MM.1S (cell line): Measurements from ENCODE around the gene OR13J1.
"Not testable (repeated sequence)": the region's sequence is repeated elsewhere in the genome, so short reads cannot be mapped to it uniquely, and the experiment has no call there.

Source experiments
- DNase-seq: peaks from one replicate; pipeline ENCODE4 v3.0.0-alpha.2; 2015
- H2AFZ ChIP-seq: fragments of 300-600 bp; sonication (generic); 2 replicates; pipeline ENCODE4 v1.6.0; 2016; ENCODE audit warnings: antibody characterized with exemption, low read length
- H3F3A ChIP-seq: fragments of 300-600 bp; sonication (generic); 2 replicates; pipeline ENCODE4 v1.6.1; 2016; ENCODE audit warnings: mild to moderate bottlenecking, antibody characterized with exemption, low read length, moderate library complexity, mixed read lengths; ENCODE audit not compliant: insufficient read depth
- H3K27ac ChIP-seq: fragments of 300-600 bp; sonication (generic); 2 replicates; pipeline ENCODE4 v1.5.1; 2016; ENCODE audit warnings: mild to moderate bottlenecking, low read length
- H3K27me3 ChIP-seq: fragments of 300-600 bp; sonication (generic); replicated peaks from 2 replicates; pipeline ENCODE4 v1.6.0; 2016; ENCODE audit warnings: low read length; ENCODE audit not compliant: insufficient read depth
- H3K36me3 ChIP-seq: fragments of 300-600 bp; sonication (generic); replicated peaks from 2 replicates; pipeline ENCODE4 v1.6.1; 2016; ENCODE audit warnings: mild to moderate bottlenecking, low read length, mixed read lengths; ENCODE audit not compliant: insufficient read depth
- H3K4me1 ChIP-seq: fragments of 300-600 bp; sonication (generic); 2 replicates; pipeline ENCODE4 v1.6.1; 2016; ENCODE audit warnings: low read length, mixed read lengths
- H3K4me2 ChIP-seq: fragments of 300-600 bp; sonication (generic); 2 replicates; pipeline ENCODE4 v1.6.0; 2016; ENCODE audit warnings: low read depth, low read length
- H3K4me3 ChIP-seq: fragments of 300-600 bp; sonication (generic); 2 replicates; pipeline ENCODE4 v1.5.1; 2016; ENCODE audit warnings: low read length, mixed read lengths
- H3K79me2 ChIP-seq: fragments of 300-600 bp; sonication (generic); 2 replicates; pipeline ENCODE4 v1.6.1; 2016; ENCODE audit warnings: mixed run types, low read length, mixed read lengths
- H3K9ac ChIP-seq: fragments of 300-600 bp; sonication (generic); 2 replicates; pipeline ENCODE4 v1.6.1; 2016; ENCODE audit warnings: low read length, mixed read lengths
- H3K9me2 ChIP-seq: fragments of 300-600 bp; sonication (generic); replicated peaks from 2 replicates; pipeline ENCODE4 v1.6.1; 2016; ENCODE audit warnings: mild to moderate bottlenecking, low read length, mixed read lengths; ENCODE audit not compliant: insufficient read depth
- H3K9me3 ChIP-seq: fragments of 300-600 bp; sonication (generic); replicated peaks from 2 replicates; pipeline ENCODE4 v1.6.1; 2016; ENCODE audit warnings: mild to moderate bottlenecking, low read length, mixed read lengths; ENCODE audit not compliant: insufficient read depth
- H4K20me1 ChIP-seq: fragments of 300-600 bp; sonication (generic); 2 replicates; pipeline ENCODE4 v1.6.1; 2016; ENCODE audit warnings: mild to moderate bottlenecking, low read length, moderate library complexity, mixed read lengths; ENCODE audit not compliant: insufficient read depth
- EZH2 ChIP-seq: fragments of 300-600 bp; sonication (generic); optimal IDR thresholded peaks from 2 replicates; pipeline ENCODE3; 2017; ENCODE audit warnings: low read depth, mild to moderate bottlenecking, antibody characterized with exemption, low read length, mixed read lengths
- EZH2phosphoT487 ChIP-seq: fragments of 300-600 bp; sonication (generic); IDR thresholded peaks from 2 replicates; pipeline ENCODE4 v1.6.1; 2018; ENCODE audit warnings: antibody characterized with exemption, low read length
- TF ChIP-seq, protein P1 (sequence below): fragments of 300-600 bp; sonication (generic); IDR thresholded peaks from 2 replicates; pipeline ENCODE4 v1.5.1; 2016; ENCODE audit warnings: antibody characterized with exemption, low read length, mixed read lengths

Gene OR13J1

DNA sequence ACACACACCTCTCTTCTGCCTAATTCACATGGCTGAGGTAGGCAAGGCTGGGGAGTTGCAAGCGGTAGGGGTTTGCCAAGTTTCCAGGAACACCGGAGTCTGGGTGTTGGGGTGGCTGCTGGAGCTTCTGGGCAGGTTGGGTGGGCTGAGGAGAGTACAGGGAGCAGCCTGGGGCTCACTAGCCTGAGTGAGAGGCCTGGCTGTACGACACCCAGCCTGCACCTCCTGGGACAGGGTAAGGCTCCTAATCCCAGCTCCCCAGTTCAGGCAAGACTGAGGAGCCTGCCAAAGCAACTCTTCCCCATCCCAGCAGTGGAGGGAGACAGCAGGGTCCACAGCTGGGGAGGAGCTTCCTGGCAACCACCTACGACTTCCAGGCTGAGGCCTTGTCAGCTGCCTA lies 47.1 kb upstream of the OR13J1 start:
- Histone ChIP-seq H3K36me3 (no peaks in the 10 kb centered on the region), H3K4me2 (no peak overlapping the region), H3F3A (no peaks in the 10 kb centered on the region), H2AFZ (no peak overlapping the region), H3K9ac (no peak overlapping the region), H3K4me3 (no peak overlapping the region), H3K9me2 (no peaks in the 10 kb centered on the region), H4K20me1 (no peaks in the 10 kb centered on the region), H3K79me2 (no peaks in the 10 kb centered on the region), H3K4me1 (no peaks in the 10 kb centered on the region), H3K27ac (no peak overlapping the region), H3K9me3 (no peaks in the 10 kb centered on the region), H3K27me3 (no peaks in the 10 kb centered on the region)
- DNase-seq = no peak
- TF ChIP-seq, protein P1, sequence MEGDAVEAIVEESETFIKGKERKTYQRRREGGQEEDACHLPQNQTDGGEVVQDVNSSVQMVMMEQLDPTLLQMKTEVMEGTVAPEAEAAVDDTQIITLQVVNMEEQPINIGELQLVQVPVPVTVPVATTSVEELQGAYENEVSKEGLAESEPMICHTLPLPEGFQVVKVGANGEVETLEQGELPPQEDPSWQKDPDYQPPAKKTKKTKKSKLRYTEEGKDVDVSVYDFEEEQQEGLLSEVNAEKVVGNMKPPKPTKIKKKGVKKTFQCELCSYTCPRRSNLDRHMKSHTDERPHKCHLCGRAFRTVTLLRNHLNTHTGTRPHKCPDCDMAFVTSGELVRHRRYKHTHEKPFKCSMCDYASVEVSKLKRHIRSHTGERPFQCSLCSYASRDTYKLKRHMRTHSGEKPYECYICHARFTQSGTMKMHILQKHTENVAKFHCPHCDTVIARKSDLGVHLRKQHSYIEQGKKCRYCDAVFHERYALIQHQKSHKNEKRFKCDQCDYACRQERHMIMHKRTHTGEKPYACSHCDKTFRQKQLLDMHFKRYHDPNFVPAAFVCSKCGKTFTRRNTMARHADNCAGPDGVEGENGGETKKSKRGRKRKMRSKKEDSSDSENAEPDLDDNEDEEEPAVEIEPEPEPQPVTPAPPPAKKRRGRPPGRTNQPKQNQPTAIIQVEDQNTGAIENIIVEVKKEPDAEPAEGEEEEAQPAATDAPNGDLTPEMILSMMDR = no peak
- TF ChIP-seq EZH2 (no peak), EZH2phosphoT487 (no peak)

DNA sequence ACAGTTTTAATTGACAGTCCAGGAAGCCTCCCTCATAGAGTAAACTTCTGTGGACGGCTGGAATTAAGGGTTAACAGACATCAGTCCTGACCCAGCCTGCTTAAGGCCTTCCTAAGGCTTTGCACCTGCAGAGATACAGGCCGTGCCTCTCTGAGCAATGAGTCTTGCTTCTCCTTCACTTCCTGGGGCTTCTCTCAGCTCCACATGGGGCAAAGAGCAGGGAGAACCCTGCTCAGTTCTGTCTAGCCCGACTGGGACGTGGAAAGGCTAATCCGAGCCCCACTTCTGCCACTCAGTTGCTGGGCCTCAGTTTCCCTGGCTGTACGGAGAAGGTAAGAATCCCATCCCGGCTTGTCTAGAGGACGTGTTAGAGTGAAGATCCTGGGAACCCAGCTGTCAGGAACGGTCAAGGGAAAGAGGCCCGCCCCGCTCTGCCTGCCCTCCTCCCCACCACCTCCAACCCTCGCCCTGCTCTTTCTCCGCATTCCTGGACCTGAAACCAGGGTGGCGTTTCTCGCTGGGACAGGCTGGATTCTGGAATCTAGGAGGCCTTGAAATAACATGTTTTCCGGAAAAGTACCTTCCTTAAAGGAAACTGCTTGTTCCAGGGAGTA lies 45.6 kb upstream of the OR13J1 start:
- Histone ChIP-seq H2AFZ (no peak overlapping the region), H3K27ac (no peak overlapping the region), H3K9me2 (no peaks in the 10 kb centered on the region), H3K4me1 (peaks cover 11% of the 10 kb centered on the region), H3K4me3 (no peak overlapping the region), H3K36me3 (no peaks in the 10 kb centered on the region), H3K9ac (no peak overlapping the region), H3K27me3 (no peaks in the 10 kb centered on the region), H3F3A (peaks cover 9% of the 10 kb centered on the region), H3K9me3 (no peaks in the 10 kb centered on the region), H3K4me2 (no peak overlapping the region), H3K79me2 (no peaks in the 10 kb centered on the region), H4K20me1 (no peaks in the 10 kb centered on the region)
- DNase-seq = no peak
- TF ChIP-seq EZH2phosphoT487 = no peak
- TF ChIP-seq EZH2 = no peak
- TF ChIP-seq, protein P1 = no peak

DNA sequence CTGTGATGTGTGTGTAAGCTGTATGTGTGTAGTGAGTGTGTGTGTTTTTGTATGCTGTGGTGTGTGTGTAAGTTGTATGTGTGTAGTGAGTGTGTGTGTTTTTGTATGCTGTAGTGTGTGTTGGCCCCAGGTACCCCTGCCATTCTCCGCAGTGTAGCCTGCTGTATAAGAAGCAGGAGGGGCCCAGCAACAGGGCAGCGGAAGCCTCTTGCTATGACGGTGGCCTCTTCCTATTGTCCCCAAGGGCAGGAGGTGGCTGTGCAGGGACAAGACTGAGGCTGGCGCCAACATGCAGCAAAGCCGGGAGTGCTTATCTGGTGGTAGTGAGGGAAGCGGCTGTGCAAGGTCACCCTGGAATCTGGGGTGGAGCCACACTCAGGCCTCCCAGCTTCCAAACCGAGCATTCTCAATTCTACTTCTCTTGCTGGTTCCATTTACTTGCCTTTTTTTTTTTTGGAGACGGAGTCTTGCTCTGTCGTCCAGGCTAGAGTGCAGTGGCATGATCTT lies 44.2 kb upstream of the OR13J1 start:
- H3F3A ChIP-seq = peaks cover 15% of the 10 kb centered on the region
- H3K4me1 ChIP-seq = peaks cover 19% of the 10 kb centered on the region
- H3K36me3 ChIP-seq = no peaks in the 10 kb centered on the region
- H3K9ac ChIP-seq = no peak overlapping the region
- no peak for TF ChIP-seq EZH2
- TF ChIP-seq EZH2phosphoT487 = no peak
- no peaks in the 10 kb centered on the region for H3K9me3 ChIP-seq
- H3K9me2 ChIP-seq = no peaks in the 10 kb centered on the region
- no peak overlapping the region for H3K4me2 ChIP-seq
- no peak overlapping the region for H2AFZ ChIP-seq
- no peaks in the 10 kb centered on the region for H4K20me1 ChIP-seq
- no peaks in the 10 kb centered on the region for H3K79me2 ChIP-seq
- DNase-seq = no peak
- no peak overlapping the region for H3K4me3 ChIP-seq
- H3K27me3 ChIP-seq = no peaks in the 10 kb centered on the region
- no peak overlapping the region for H3K27ac ChIP-seq

DNA sequence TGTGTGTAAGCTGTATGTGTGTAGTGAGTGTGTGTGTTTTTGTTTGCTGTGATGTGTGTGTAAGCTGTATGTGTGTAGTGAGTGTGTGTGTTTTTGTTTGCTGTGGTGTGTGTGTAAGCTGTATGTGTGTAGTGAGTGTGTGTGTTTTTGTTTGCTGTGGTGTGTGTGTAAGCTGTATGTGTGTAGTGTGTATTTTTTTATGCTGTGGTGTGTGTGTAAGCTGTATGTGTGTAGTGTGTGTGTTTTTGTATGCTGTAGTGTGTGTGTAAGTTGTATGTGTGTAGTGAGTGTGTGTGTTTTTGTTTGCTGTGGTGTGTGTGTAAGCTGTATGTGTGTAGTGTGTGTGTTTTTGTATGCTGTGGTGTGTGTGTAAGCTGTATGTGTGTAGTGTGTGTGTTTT lies 43.2 kb upstream of the OR13J1 start:
- not testable (repeated sequence) for H3K4me3 ChIP-seq, H3K36me3 ChIP-seq, H2AFZ ChIP-seq, DNase-seq, H3K27me3 ChIP-seq, H3K4me2 ChIP-seq, H3K27ac ChIP-seq, H4K20me1 ChIP-seq, H3K9ac ChIP-seq, H3K79me2 ChIP-seq, H3K9me2 ChIP-seq, H3K9me3 ChIP-seq
- peaks cover 19% of the 10 kb centered on the region for H3K4me1 ChIP-seq
- H3F3A ChIP-seq = peaks cover 15% of the 10 kb centered on the region
